Activated CD4-positive, CD25-positive, alpha-beta regulatory T cell treated with anti-CD3 and anti-CD28 coated beads, Interleukin-2, amount 50 U/mL, for 24 hours (primary cell): ENCODE measurements around the gene DYRK1A.
"Not testable (repeated sequence)": the region's sequence is repeated elsewhere in the genome, so short reads cannot be mapped to it uniquely, and the experiment has no call there.

Experiments
- ATAC-seq, 2 donors: fragments of 150-1000 bp; cut with Tn5 transposase; one replicate each; pipeline ENCODE4 v1.10.0; 2021; ENCODE audit warnings: mild to moderate bottlenecking in 1 of 2, moderate library complexity in 1 of 2

Gene DYRK1A

GRCh38 chr21:37366482-37367316 is at the start of gene DYRK1A:
Gene DYRK1A, plus strand, starts transcription at chr21:37366773. Its CDS starts 53,602 bp downstream, at chr21:37420375.
- ATAC-seq: peak; percentile 76 to 78

GRCh38 chr21:37319551-37319950 is 47.0 kb upstream of the DYRK1A start:
- ATAC-seq: no peak

DNA sequence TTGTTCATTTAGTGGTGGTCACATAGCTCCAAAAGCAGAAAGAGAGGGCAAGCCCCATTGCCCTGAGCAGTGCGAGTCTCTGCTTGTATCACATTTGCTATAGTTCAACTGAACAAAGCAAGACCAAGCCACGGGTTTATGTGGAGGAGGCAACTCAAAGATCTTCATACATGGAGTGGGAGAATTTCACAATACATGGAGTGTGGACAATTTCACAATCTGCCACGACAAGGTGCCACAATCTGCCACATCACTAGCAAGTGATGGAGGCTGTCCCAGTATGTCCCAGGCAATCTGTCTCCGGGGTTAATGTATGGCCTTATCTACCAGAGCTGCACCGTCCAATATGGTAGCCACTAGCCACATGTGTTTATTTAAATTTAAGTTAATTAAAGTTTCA is 44.5 kb upstream of the DYRK1A start:
- ATAC-seq: no peak

DNA sequence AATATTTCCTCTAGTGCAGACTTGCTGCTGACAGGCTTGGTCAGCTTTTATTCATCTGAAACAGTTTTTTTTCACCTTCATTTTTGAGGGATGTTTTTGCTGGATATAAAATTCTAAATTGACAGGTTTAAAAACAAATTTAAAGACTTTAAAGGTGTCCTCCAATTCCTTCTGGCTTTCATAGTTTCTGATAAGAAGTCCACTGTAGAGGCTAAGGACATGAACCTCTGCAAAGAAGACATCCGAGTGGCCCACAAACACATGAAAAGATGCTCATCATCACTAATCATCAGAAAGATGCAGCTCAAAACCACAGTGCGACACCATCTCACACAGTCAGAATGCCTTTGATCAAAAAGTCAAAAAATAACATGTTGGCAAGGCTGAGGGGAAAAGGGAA is 42.0 kb upstream of the DYRK1A start:
- no peak for ATAC-seq

DNA sequence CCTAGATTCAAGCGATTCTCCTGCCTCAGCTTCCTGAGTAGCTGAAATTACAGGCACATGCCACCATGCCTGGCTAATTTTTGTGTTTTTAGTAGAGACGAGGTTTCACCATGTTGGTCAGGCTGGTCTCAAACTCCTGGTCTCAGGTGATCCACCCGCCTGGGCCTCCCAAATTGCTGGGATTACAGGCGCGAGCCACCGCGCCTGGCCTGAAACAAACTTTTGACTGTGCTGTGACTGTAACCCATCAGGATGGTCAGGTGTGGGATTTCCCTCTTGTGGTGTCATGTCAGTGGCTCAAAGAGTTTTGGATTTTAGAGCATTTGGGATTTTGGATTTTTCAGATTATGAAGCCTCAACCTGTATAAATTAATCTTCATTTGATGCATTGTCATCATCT is 38.4 kb upstream of the DYRK1A start:
- ATAC-seq: not testable (repeated sequence)

DNA sequence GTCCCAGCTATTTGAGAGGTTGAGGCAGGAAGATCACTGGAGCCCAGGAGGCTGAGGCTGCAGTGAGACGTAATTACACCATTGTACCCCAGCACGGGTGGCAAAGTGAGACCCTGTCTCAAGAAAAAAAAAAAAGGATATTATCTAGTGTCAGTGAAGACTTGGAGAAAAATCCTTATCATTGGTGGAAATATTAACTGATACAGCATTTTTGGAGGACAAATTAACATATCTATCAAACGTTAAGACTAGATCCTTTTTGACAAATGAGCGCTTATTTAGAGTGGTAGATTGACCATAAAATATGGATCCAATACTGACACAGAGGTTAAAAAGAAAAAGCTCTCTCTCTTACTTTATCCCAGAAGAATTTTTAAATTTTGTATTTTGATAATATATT is 35.2 kb upstream of the DYRK1A start:
- no peak for ATAC-seq

DNA sequence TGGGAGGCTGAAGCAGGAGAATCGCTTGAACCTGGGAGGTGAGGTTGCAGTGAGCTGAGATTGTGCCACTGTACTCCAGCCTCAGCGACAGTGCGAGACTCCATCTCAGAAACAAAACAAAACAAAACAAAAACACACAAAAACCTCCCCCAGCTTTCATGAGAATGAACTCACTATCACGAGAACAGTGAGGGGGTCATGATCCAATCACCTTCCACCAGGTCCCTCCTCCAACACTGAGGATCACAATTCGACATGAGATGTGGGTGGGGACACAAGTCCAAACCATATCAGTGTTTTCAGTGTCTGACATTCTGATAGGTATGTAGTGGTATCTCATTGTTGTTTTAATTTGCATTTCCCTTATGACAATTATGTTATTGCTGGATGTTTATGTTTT is 31.5 kb upstream of the DYRK1A start:
- ATAC-seq: no peak

DNA sequence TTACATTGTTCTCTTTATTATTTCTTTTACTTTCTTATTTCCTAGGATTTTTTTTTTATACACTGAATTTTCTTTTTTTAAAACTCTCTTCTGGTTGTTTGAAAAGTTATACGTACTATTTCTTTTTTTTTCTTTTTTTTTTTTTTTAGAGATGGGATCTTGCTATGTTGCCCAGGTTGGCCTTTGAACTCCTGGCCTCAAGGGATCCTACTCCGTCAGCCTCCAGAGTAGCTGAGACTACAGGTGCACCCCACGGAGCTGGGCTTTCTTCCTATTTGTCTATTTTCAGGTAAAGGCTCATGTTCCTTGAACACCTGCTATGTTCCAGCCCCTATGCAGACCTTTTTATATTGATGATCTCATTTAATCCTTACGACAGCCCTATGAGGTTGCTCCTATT is 29.4 kb upstream of the DYRK1A start:
- ATAC-seq: no peak

- no peak for ATAC-seq
Observed at GRCh38 chr21:37337831-37338230, 28.7 kb upstream of the DYRK1A start.

GRCh38 chr21:37338671-37339551 is 27.7 kb upstream of the DYRK1A start:
- ATAC-seq: peak; percentile 32 to 59

GRCh38 chr21:37339552-37339939 is 27.0 kb upstream of the DYRK1A start:
- no peak for ATAC-seq

DNA sequence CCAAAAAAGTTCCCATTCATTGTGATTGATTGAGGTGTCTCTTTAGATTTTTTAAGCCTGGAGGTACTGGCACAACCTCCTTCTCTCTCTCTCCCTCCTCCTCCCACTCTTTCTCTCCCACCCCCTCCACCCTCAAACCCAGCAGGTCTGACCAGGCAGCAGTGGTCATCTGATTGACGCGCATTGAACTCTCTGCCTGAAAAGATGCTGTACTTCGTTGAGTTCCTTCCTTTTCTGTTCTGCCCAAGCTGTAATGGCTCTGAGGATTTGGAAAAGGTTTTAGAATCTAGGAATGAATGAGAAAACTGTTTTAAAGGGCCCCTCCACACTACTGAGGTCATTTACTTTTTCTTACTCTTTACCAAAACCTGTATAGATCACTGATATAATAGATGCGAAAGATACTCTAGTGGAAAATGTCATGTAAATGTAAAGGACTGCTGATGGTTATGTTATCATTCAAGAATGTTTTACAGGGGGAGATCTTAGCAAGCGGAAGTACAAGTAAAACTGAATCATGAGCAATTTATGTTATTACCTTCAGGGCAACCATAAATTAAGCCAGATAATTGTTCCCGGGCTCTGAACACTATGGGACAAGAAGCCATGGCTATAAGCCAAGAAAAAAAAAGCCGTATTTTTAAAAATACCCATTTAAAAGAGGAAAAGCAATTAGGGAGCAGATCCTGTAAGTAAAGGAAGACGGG is 25.2 kb upstream of the DYRK1A start:
- no peak for ATAC-seq

DNA sequence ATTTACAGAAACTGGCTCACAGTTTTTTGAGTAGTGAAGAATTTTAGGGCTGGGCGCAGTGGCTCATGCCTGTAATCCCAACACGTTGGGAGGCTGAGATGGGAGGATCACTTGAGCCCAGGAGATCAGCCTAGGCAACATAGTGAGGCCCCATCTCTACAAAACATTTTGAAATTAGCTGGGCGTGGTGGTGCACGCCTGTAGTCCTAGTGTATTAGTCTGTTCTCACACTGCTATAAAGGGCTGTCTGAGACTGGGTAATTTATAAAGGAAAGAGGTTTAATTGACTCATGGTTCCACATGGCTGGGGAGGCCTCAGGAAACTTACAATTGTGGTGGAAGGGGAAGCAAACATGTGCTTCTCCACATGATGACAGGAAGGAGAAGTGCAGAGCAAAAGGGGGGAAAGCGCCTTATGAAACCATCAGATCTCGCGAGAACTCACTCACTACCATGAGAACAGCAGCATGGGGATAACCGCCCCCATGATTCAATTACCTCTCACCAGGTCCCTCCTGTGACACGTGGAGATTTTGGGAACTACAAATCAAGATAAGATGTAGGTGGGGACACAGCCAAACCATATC is 24.4 kb upstream of the DYRK1A start:
- ATAC-seq: no peak

GRCh38 chr21:37346841-37347430 is 19.6 kb upstream of the DYRK1A start:
- ATAC-seq: no peak

DNA sequence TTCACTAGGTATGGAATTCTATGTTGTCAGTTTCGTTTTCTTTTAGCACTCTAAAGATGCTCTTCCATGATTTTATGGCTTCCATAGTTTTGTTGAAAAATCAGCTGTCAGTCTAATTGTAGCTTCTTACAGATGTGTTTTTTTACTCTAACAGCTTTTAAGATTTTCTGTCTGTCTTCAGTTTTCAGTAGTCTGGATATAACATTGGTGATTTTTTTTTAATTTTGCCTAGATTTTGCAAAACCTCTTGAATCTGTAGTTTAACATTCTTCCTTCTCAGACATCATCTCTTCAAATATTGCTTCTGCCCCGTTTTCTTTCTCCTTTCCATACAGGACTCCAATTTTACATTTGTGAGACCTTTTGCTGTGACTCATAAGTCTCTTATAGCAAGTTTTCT is 17.9 kb upstream of the DYRK1A start:
- no peak for ATAC-seq

GRCh38 chr21:37350472-37350871 is 16.1 kb upstream of the DYRK1A start:
- no peak for ATAC-seq

- no peak for ATAC-seq
Observed at GRCh38 chr21:37356706-37357105, 9.9 kb upstream of the DYRK1A start.

- no peak for ATAC-seq
Observed at GRCh38 chr21:37357691-37358090, 8.9 kb upstream of the DYRK1A start.

DNA sequence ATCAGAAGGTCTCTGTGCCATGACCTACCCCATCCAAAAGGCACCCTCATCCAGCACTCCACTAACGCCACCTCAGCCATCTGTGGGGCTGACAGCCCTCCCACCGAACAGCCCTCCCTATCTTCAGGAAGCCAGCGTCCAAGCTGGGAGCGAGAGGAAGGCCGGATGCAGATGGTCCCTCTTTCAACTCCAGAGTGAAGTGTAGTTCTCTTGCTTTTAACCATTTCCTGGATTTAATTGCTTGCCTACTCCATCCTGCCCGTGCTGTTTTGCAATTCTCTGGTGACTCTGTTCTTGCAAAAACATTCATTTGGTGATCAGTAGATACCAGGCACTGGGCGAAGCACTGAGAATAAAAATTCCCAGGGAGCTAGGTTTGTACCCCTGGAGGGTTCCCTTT is 8.2 kb upstream of the DYRK1A start:
- ATAC-seq: no peak

GRCh38 chr21:37363936-37364335 is 2.6 kb upstream of the DYRK1A start:
- ATAC-seq: no peak

DNA sequence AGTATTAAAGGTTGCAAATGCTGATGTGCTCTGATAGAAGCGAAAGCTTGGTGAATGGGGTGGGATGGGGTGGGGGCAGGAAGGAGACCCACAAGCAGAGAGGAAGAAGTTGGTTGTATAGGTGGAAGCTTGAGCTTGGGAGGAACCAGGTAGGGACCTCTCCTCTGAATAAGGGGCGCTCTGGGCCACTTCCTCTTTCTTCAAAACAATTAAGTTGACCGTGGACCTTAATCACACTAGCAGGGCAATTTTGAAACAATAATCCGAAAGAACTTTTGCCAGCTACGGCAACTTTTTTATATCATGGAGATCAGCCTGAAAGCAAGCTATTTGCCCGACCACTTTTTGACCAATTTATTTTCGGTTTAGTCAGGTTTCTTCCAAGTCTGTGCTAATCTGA is 1.9 kb upstream of the DYRK1A start:
- no peak for ATAC-seq
